ENCODE measurements around the gene L3MBTL4.

The L3MBTL4 gene

GRCh38 chr18:5942591-5942990 is 472.1 kb downstream of the L3MBTL4 start:
- no peak for DNase-seq

- no peak for DNase-seq
These were observed 472.8 kb downstream of the L3MBTL4 start for GRCh38 chr18:5941890-5942289.

- no peak for DNase-seq
These were observed 474.7 kb downstream of the L3MBTL4 start for GRCh38 chr18:5939801-5940667.

GRCh38 chr18:5937795-5938194 is 476.9 kb downstream of the L3MBTL4 start:
- no peak for DNase-seq

- DNase-seq, result no peak
These were observed 477.6 kb downstream of the L3MBTL4 start for GRCh38 chr18:5937121-5937520.

- DNase-seq, result no peak
These were observed 483.9 kb downstream of the L3MBTL4 start for GRCh38 chr18:5930789-5931188.

GRCh38 chr18:5918205-5918858 is 496.4 kb downstream of the L3MBTL4 start:
- DNase-seq, result no peak

- no peak for DNase-seq
These were observed 499.8 kb downstream of the L3MBTL4 start for GRCh38 chr18:5914951-5915350.

GRCh38 chr18:5914016-5914415 is 500.7 kb downstream of the L3MBTL4 start:
- no peak for DNase-seq

GRCh38 chr18:5912566-5912965 is 502.1 kb downstream of the L3MBTL4 start:
- no peak for DNase-seq

GRCh38 chr18:5909125-5909524 is 505.6 kb downstream of the L3MBTL4 start:
- no peak for DNase-seq
